ENCODE data around the gene CD300LF. TPM values are rescaled to one million over a fixed set of nuclear protein-coding genes. Genes with fewer than 3 reads are reported as not detected.

Gene CD300LF
- total RNA-seq, 1 experiment from 2014 or later = not detected

DNA sequence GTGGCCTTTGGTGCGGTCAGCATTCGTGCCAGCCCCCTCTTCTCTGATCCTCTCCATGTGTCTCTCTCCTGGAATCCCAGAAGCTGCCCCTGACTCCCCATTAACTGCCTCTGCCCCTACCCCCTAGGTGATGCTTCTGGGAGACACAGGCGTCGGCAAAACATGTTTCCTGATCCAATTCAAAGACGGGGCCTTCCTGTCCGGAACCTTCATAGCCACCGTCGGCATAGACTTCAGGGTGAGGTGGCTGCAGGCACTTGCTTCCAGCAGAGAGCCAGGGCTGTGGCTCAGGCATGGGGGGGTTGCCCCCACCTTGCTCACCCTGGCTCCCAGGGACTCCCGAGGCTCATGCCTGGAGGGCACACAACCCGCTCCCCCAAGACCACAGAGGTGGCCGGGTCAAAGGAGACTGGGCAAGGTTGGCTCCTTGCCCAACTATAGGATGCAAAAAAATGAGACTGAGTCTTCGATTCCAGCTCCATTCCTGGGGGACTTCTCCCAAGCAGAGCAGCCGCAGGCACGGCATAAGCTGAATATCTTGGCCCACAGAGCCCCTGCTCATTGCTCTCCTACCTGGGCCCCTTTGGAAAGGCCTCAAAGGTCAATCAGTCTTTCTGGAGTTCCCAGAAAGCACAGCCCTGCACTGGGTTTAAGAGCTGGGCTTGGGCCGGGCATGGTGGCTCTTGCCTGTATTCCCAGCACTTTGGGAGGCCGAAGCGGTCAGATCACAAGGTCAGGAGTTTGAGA lies 28.1 kb upstream of the CD300LF start:
- H3K9ac ChIP-seq (ENCODE audit: low read length) = no peak overlapping the region
- no peaks in the 10 kb centered on the region for H3K36me3 ChIP-seq (ENCODE audit: control insufficient read depth in 1 of 2, insufficient read depth in 2 of 2, low read length in 2 of 2)
- intact Hi-C loops (cut with micrococcal nuclease) = no loop called here
- H3K4me3 ChIP-seq (replicated peaks in 1 of 2; ENCODE audit: low read depth in 1 of 2, low read length in 2 of 2) = no peak overlapping the region
- ATAC-seq (no peak), DNase-seq (ENCODE audit: low read depth, low spot score) (no peak)
- TF ChIP-seq, protein P1, sequence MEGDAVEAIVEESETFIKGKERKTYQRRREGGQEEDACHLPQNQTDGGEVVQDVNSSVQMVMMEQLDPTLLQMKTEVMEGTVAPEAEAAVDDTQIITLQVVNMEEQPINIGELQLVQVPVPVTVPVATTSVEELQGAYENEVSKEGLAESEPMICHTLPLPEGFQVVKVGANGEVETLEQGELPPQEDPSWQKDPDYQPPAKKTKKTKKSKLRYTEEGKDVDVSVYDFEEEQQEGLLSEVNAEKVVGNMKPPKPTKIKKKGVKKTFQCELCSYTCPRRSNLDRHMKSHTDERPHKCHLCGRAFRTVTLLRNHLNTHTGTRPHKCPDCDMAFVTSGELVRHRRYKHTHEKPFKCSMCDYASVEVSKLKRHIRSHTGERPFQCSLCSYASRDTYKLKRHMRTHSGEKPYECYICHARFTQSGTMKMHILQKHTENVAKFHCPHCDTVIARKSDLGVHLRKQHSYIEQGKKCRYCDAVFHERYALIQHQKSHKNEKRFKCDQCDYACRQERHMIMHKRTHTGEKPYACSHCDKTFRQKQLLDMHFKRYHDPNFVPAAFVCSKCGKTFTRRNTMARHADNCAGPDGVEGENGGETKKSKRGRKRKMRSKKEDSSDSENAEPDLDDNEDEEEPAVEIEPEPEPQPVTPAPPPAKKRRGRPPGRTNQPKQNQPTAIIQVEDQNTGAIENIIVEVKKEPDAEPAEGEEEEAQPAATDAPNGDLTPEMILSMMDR (IDR thresholded peaks at IDR 0.05 in 2 of 3, conservative IDR thresholded peaks at IDR 0.05 in 1 of 3; ENCODE audit: borderline replicate concordance in 1 of 3, insufficient read depth in 1 of 3, low read depth in 2 of 3, low read length in 2 of 3) = no peak
- no peak for TF ChIP-seq CBX3 (IDR thresholded peaks at IDR 0.05; ENCODE audit: low read depth)
- TF ChIP-seq RAD21 (IDR thresholded peaks at IDR 0.05; ENCODE audit: low read depth) = no peak
- TF ChIP-seq ZNF274 (IDR thresholded peaks at IDR 0.05; ENCODE audit: low read depth, low read length) = no peak
- TF ChIP-seq POLR2AphosphoS5 (IDR thresholded peaks at IDR 0.05; ENCODE audit: low read depth, low read length) = no peak
- TF ChIP-seq SRF (IDR thresholded peaks at IDR 0.05; ENCODE audit: low read depth) = no peak
- TF ChIP-seq, protein P2, sequence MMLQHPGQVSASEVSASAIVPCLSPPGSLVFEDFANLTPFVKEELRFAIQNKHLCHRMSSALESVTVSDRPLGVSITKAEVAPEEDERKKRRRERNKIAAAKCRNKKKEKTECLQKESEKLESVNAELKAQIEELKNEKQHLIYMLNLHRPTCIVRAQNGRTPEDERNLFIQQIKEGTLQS (IDR thresholded peaks at IDR 0.05) = no peak
- no peak for TF ChIP-seq FOSL1 (IDR thresholded peaks at IDR 0.05; ENCODE audit: low read depth)
- H3K9me2 ChIP-seq (ENCODE audit: insufficient read depth) = no peaks in the 10 kb centered on the region
- H2AFZ ChIP-seq (ENCODE audit: low read depth, low read length, poor library complexity, severe bottlenecking) = no peak overlapping the region
- H3K9me3 ChIP-seq (ENCODE audit: control insufficient read depth in 1 of 2, insufficient read depth in 1 of 2, low read depth in 1 of 2, low read length in 2 of 2) = no peaks in the 10 kb centered on the region
- RAD21 ChIA-PET (ENCODE audit: low non-redundant PET in 1 of 2, low total read pairs in 2 of 2, uncharacterized antibody in 2 of 2, unreplicated experiment in 2 of 2) = no interaction called here
- no peaks in the 10 kb centered on the region for H3K27me3 ChIP-seq (ENCODE audit: insufficient read depth, low read length)
- CTCF ChIA-PET = interaction anchor here (1.2 to 2.8 kb wide), 2 partner anchors 83 to 175 kb away, joined by 3 to 13 read pairs; no protein-coding TSS in a partner anchor
- H3K4me1 ChIP-seq (ENCODE audit: control insufficient read depth in 1 of 2, insufficient read depth in 2 of 2, low read length in 2 of 2) = peaks cover 30 to 36% of the 10 kb centered on the region in 2 experiments
- no peaks in the 10 kb centered on the region for H4K20me1 ChIP-seq (ENCODE audit: insufficient read depth)
- H3K27ac ChIP-seq (ENCODE audit: low read depth, low read length) = no peak overlapping the region
- no TSS peak for BruUV-seq (replicated peaks)
- H3K79me2 ChIP-seq (ENCODE audit: insufficient read depth, low read length) = no peaks in the 10 kb centered on the region
- POLR2A ChIA-PET = no interaction called here
- no peak overlapping the region for H3K4me2 ChIP-seq (ENCODE audit: low read length)
